NCI-H128 (cell line): ENCODE measurements around the gene RNF207.

Experiments
- DNase-seq: peaks from one replicate; lab custom pipeline; 2025; ENCODE audit not compliant: unreplicated experiment; lab: John Stamatoyannopoulos, UW

Gene RNF207

DNA sequence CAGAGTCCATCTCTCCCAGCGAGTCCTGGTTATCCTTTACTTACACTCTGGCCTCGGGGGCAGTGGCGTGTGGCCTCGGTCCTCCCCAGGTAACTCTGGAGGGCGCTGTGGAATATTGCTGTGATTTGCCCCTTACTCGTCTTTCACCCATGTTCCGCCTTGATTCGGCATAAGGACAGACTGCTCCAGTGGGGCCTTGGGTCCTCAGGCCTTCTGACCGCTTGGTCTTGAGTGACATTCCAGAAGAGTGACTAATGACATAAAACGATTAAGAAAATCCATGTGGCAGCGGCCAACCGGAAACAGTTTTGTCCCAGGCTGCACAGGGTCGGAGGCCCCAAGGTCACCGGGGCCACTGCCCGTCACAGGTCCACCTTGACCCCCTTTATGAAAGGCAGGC, 18.8 kb downstream of the RNF207 start:
- no peak for DNase-seq

DNA sequence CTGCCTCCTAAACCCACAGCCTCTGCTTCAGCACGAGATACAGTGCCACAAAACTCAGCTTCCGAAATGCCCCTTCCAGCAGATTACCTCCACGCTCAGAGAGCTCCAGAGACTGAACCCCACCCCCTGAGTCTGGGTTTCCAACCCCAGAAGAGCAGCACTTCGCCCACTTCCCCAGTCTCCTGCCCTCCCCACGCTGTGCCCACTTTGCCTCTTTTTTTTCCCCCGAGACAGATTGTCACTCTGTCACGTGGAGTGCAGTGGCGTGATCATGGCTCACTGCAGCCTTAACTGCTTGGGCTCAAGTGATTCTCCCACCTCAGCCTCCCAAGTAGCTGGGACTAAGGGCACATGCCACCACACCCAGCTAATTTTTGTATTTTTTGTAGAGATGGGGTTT, 19.7 kb downstream of the RNF207 start:
- no peak for DNase-seq

DNA sequence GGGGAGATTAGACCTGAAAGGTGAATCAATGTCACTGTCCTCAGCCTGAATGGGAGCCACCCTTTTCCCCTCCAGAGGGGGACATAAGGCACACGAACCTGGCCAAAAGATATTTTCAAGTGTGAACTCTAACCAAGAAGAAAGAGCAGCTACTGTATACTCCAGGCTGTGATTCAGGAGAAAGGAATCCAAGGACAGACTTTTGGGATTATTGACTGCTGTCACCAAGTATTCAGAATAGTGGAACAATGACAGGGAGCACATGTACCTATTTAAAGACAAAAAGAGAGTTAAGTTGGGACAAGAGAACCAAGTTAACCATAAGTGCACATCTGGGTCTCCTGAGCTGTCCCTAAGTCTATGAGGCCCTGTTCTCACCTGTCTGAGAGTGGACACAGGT, 27.5 kb downstream of the RNF207 start:
- DNase-seq: no peak

DNA sequence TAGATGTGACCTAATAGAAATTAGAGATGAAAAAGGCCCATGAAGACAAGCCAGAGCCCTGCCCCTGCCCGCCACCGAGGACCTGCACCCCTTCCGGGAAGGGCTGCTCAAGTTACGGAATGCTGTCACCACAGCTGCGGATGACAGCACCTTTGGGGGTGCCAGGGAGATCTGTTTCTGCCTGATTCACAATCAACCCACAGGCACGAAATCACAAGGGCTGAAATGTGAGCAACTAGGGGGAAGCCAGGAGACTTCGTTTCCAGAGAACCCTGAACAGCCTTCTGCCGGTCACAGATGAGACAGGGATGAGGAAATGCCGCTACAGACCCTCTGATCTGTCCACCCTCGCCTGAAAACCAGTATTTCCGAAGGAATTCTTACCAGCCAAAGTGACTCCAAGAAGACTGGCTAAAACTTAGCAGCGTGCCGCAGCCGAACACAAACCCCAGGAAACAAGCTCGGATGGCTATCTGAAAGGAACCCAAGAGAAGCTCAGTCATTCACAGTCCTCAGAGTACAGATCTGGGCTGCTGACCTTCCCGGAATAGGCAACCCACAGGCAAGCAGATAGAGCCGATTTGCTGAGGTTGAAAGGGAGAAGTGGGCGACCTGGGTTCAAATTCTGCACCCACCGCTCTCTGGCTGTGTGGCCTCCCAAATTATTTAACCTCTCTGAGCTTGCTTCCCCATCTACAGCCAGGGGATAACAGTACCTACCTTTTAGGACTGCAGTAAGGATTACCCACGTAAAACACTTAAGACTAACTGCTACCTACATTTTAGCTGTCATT, 28.8 kb downstream of the RNF207 start:
- DNase-seq: no peak

DNA sequence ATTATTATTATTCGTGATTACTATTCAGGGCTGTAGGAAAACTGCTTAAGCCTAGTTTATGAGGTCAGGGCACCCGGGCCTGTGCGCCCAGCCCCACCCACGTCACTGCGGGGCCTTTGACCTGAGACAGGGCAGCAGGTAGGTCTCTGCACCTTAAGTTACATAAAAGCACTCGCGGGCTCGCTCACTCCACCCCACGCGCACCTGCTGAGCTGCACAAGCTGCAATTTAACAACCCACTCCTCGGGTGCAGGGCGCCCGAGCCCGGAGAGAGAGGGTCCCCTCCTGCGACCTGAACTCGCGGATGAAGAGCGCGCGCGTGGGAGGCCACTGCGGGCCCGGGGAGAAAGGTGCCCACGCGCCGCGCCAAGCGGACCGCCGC, 29.4 kb downstream of the RNF207 start:
- no peak for DNase-seq

DNA sequence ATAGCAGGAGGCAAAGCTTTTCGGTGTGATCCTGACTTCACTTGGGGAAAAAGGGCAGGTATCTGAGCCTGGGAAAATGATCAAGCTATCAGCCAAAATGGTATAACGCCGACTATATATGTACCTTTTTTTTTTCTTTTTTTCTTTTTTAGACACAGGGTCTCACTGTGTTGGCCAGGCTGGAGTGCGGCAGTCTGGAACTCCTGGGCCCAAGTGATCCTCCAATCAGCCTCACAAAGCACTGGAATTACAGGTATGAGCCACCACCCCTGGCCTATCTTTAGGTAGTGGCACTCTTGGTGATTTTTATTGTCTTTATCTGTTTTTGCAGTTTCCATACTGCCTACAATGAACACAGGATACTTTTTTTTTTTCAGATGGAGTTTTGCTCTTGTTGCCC, 31.2 kb downstream of the RNF207 start:
- no peak for DNase-seq

DNA sequence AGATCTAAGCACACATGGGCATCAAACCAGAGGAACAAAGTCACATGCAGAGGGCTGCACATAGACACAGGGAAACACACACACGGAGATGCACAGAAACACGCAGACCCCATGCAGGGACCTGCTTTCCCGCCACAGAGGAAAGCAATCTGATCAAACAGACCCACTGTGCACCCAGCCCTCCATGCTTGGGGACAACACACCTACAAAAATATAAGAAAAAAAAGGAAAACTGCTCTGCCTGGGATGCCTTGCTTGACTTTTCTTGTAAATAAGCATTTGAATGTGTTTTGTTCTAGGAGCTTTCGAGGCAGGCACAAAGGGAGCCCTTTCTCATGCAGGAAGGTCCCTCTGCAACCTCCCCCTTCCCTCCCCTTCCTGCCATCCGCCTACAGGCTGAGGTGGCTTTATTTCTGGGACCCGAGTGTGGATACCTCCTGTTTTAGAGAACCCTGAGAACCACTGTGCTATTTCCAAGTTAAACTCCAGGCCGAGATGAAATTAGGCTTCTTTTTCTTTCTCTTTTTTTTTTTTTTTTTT, 33.4 kb downstream of the RNF207 start:
- no peak for DNase-seq

DNA sequence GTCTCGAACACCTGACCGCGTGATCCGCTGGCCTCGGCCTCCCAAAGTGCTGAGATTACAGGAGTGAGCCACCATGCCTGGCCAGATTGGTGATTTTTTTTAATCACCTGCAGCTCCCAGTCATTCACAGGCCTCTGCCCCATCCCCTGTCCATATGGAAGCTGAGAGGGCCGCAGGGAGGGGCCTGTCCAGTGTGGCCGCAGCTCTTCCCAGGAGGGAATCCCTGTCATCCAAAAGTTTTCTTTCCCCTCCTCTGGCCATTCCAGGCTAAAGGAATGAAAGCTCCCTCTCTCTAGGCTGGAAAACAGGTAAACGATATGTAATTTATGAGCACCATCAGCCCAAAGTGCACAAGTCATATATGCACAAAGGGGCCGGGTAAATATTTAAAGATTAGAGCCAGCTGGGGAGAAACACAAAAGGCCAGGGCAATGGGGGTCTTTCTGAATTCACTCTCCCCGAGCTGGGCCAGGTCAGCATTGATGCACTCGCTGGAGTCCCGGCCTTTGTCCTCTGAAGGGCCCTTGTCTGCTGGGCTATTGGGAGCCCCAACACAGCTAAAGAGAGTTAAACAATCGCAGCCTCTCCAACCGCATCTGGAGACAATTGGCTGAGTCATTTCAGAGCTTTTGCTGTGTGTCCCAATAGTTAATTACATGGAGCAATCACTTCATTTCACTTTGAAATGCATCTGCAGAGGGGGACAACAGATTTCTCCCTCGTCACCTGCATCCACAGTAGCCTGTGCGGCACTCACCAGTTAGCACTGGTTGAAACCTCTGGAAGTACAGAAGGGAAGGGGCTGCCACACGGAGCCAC, 34.2 kb downstream of the RNF207 start:
- peak; percentile 65 for DNase-seq

DNA sequence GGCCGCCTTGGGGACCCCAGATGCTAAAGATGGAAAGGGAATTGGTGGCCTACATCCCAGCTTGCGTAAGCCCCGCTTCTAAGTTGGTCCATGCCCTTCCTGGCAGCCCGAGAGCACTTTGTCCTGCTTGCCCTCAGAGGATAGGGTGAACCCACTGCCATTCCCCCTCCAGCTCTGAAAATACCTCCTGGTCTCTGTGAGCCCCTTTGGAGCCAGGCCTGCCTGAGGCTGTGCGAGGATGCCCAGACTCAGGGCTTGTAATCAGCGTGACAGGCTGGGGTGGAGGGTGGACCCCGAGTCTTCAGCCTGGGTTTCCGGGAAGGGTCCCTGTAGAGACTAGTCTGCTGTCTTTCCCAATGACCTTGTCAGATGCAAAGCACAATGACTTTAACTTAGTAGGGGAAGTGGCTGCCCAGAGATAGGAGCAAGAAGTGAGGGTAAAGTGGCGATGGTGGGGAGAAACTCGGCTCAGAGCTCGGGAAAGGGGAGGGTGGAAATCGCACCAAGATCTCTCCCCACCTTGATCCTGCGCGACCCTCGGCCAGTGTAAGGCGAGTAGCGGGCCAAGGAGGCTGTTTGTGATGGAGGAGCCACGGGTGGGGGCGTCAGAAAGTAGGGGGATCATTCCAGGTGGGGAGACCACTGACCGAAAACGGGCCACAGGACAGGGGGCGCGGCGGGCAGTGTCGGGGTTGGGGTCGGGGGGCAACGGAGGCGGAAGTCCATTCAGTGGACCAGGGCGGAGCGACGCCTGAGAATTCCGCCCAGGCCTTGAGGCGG, 35.4 kb downstream of the RNF207 start:
- DNase-seq: no peak

DNA sequence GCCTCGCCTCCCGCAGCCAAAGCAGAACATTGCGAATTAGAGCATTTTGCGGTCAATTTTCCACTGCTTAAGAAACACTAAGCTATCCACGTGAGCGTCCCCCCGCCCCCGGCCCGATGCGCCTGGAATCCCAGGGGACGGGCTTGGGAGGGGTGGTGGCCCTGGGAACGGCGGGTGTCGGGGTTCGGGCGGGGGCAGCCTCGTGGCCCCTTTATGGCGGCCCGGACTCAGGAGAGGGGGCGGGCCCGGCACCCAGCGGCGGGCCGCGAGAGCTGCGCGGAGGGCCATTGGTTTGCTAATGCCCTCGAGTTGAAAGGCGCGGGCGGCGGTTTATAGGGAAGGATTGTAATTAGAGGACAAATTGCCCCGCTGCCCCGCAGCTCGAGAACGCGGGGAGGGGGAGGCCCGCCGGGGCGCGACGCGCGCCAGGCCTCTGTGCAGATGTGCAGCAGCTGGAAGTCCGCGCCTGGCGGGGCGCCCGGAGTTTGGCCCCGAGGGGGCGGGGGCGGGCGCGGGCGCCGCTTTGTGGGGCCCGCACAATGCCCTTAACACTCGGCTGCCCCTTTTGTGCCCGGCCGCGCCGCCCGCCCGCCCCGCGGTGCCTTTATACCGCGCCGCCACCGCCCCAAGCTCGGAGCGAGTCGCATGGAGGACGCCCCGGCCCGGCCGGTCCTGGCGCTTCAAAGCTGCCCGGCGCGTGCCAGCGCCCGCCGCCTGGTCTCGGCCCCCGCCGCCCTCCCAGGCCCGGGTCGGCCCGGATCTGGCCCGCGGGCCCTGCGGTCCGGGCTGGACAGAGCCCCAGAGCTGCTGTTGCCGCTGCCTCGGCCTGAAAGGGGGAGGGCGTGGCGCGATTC, 36.2 kb downstream of the RNF207 start:
- no peak for DNase-seq

DNA sequence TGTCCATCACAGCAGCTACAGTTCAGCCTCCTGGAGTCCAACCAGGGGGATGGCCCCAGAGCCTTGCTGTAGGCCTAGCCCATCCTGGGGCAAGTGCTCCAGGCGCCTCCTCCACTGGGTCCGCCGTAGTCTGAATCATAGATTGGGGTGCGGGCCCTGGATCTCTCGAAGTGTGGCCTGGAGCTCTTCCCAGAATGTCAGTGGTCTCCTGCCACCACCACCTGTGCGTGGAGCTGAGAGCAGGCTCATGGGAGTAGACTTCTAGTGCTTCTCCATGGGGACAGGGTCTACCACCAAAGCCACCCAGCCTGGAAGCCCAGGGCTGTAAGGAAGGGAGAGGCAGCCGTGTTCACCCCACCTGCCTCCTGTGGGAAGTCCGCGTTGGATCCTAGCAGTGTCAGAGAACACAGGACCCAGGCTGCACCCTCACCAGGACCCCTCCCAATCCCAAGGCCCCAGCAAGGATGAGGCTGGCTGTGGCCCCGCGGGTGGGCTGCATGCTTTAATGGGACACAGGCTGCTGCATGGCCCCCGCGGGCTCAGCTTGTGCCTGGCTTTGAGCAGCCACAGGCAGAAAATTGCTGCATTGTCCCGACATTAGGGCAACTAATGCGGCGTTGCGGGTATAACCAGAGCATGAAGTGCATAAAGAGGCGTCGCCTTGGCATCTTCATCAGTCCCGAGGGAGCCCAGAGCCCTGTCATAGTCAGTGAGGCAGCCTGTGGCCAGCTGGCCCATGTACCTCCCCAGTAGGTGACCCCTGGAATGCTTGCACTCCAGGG, 37.3 kb downstream of the RNF207 start:
- DNase-seq: no peak

DNA sequence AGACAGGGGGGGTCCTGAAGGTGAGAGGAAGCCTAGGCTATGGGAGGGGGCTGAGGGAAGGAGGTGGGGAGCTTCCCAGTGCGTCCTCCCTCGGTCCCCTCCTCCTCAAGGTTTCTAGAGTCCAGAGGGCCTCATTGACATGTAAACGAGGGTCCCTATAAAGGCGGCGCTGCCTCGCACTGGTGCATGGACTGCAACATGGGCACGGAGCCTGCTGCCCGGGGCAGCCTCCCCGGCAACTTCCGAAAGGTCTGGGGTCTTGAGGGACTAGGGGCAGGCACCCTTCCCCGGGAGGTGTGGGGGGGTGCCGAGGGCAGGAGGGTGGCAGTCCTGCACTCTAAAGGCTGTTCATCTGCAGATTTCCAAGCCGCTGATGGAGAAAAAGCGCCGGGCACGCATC, 38.1 kb downstream of the RNF207 start, which contains the start of gene HES3:
HES3 (plus strand) TSS at position 187 of the 400 bp plus-strand sequence; CDS start at position 374, 187 bp downstream.
- DNase-seq: no peak

DNA sequence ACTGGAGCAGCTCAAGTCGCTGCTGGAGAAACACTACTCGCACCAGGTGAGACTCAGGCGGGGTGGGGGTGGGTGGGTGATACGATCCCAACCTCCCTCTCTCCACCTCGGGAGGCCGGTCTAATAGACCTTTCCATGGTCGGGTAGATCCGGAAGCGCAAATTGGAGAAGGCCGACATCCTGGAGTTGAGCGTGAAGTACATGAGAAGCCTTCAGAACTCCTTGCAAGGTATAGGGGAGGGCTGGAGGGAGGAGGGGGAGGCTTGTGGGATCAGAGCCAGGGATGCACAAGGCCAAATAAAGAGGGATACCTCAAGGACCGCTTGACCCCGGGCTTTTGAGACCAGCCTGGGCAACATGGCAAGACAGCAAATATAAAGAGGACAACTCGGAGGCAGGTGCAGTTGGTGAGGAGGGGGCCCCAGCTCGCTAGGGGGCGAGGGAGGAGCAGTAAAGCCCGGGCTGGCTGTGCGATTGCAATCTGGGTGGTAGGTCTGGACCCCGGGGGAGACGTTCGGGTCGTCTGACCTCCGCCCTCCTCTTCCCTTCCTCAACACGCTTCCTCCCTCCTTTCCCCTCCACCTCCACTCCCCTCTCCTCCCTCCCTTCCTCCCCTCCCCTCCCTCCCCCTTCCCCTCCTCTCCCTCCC, 38.6 kb downstream of the RNF207 start:
- no peak for DNase-seq

DNA sequence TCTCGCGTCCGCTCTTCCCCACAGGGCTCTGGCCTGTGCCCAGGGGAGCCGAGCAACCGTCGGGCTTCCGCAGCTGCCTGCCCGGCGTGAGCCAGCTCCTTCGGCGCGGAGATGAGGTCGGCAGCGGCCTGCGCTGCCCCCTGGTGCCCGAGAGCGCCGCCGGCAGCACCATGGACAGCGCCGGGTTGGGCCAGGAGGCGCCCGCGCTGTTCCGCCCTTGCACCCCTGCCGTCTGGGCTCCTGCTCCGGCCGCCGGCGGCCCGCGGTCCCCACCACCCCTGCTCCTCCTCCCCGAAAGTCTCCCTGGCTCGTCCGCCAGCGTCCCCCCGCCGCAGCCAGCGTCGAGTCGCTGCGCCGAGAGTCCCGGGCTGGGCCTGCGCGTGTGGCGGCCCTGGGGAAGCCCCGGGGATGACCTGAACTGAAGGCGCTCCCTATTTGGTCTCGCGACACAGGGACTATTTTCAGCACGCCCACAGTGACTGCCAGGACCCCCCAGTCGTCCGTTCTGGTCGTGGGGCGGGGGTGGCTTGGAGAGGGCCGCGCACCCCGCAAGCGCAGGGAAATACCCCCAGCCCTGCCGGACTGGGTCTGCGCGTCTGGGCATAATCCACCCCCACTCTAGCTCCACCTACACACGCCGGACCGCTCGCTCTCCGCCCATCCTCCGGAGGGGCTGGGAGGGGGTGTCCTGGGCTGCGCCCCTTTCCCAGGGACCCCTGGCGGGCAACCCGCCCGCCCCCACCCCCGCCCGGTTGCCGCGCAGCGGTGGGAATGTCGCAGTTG, 39.4 kb downstream of the RNF207 start:
- DNase-seq: peak; percentile 70

DNA sequence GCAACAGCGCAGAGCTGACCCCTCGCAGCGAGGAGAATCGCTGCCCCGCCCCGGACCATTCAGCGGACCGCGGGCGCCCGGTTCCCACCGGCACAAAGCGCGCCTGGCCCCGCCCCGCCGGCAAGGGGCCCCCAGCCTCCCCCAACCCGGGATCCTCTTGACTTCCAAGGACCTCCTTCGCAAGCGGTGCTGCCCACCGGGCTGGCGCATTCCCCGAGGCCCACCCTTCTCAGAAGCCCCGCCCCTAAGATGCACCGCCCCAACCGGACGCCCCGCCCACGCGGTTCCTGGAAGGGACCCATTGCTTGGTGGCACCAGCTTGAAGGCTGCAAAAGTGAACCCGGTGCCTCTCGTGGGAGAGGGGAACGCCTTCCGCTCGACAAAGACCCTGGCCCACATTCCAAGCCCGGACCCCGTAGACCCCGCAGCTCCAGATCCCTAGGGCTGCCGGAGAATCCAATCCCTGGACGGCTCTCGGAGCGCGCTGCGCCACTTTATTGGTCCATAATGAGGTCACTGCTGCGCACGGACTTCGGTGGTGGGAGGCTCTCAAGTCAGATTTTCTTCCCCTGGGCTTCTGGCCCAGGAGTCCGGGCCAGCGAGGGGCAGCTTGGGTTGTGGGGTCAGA, 40.1 kb downstream of the RNF207 start:
- peak; percentile 75 for DNase-seq

DNA sequence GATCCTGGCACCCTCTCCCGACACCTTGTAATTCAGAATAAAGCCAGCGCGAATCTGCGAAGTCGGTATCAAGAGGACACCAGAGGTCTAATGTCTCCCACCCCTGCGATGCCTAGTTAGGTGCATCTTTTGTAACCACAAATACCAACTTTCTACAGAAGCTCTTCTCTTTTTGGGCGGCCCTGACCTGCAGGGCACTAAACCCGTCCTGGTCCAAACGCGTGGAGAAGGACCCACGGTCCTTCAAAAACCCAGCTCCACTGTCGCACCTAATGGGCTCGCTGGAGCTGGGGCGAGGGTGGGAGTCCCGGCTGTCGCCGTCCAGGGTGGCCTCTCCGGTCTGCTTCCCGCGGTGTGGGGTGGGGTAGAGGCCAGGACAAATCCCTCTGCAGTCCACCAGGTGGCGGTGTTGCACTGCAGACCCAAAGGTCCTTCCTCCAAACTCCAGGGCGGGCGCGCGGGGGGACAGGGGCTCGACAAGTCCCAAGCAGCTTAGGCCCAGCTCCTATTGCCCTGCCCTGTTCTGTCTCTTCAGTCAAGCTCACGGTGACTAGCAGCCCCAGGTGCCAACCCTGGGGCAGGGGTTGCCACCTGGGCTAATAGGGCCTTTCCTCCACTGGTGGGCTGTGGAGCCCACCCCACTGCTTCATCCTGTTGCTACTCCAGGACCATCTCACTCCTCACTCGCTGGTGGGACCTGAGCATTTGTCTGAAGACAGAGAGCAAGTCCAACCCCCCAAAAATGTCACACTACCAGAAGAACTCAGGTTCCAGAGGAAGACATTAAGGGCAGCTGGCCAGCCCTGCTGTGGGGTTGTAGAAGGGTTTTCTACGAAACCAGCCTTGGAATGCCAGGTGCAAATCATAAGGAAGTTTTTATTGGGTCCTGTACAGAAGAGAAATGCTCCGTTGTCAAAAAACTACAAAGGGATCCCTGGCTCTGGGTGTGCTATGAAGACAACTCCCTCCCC, 40.9 kb downstream of the RNF207 start:
- DNase-seq: peak; percentile 79

DNA sequence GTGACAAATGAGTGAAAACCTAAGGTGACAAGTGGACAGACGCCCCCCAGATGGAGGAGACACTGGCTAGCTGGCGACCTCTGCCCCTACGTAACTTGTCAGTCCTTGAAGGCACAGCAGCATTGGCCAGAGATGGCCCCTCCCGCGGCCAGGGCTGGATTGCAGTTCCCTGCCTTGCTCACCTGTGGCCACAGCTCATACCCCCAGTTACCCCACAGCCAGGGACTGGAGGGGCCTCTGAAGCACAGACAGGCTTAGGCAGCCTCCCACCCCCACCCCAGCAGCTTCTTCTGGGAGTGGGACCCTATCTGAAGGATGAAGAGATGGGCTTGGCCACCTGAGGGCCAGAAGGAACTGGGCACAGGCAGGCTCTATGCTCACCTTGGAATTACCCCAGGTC, 41.7 kb downstream of the RNF207 start:
- no peak for DNase-seq
